Gastroesophageal sphincter (tissue), 4 donors: ENCODE data around the gene ANKRD9. TPM values are rescaled to one million over a fixed set of nuclear protein-coding genes. Genes with fewer than 3 reads are reported as not detected.

Experiments used
- ATAC-seq: fragments of 150-250 bp; one replicate; pipeline ENCODE4 v1.9.1; 2016; ENCODE audit warnings: mild to moderate bottlenecking, moderate library complexity
- H3K27ac ChIP-seq, 4 donors: fragments of 200-600 bp; sonication (generic) in 3 of 4; 1 replicate in 3 of 4; 2 replicates in 1 of 4; pipeline ENCODE4 v1.5.1; 2016 to 2019
- H3K27me3 ChIP-seq: fragments of 200-600 bp; sonication (generic); one replicate; pipeline ENCODE4 v1.5.1; 2019
- H3K36me3 ChIP-seq, 2 donors: fragments of 200-600 bp; sonication (generic); one replicate each; pipeline ENCODE4 v1.5.1; 2019; ENCODE audit warnings: control low read depth in 1 of 2
- H3K4me1 ChIP-seq, 3 donors: fragments of 200-600 bp; sonication (generic); 1 replicate in 2 of 3; 2 replicates in 1 of 3; pipeline ENCODE4 v1.5.1; 2016 to 2019; ENCODE audit warnings: control low read depth in 2 of 3
- H3K4me3 ChIP-seq, 2 donors: fragments of 200-600 bp; sonication (generic); one replicate each; pipeline ENCODE4 v1.5.1; 2019; ENCODE audit warnings: mild to moderate bottlenecking in 1 of 2, moderate library complexity in 1 of 2
- H3K9me3 ChIP-seq, 3 donors: fragments of 200-600 bp; sonication (generic); one replicate each; pipeline ENCODE4 v1.5.1; 2017 to 2019; ENCODE audit warnings: control low read depth in 2 of 3
- EP300 ChIP-seq: sonication (generic); formaldehyde crosslinking; IDR thresholded peaks from one replicate; pipeline ENCODE4 v1.6.1; 2017; ENCODE audit warnings: antibody characterized with exemption, mild to moderate bottlenecking
- POLR2A ChIP-seq, 2 donors: fragments of 450-650 bp; IDR thresholded peaks; one replicate each; pipeline ENCODE4 v1.6.1; 2017; ENCODE audit warnings: antibody characterized with exemption in 2 of 2, mild to moderate bottlenecking in 2 of 2, moderate library complexity in 1 of 2
- POLR2AphosphoS5 ChIP-seq: sonication (generic); formaldehyde crosslinking; IDR thresholded peaks from one replicate; pipeline ENCODE4 v1.6.1; 2017; ENCODE audit warnings: antibody characterized with exemption
- WGBS, 2 donors: methylation state at CpG; one replicate each; pipeline ENCODE4 v1.1.5; 2018; ENCODE audit warnings: low coverage in 1 of 2; 5-methylcytosine and 5-hydroxymethylcytosine counted together
- total RNA-seq, 4 donors: library from RNA; depleted of rRNA; stranded (reverse); fragments of >200 nt; gene quantifications; one replicate each; pipeline ENCODE4 v1.1.0, GENCODE V29; 2016
- TF ChIP-seq, protein P1 (sequence below), 4 experiments: fragments of 200-600 bp in 2 of 4; fragments of 450-650 bp in 2 of 4; sonication (generic) in 1 of 4; IDR thresholded peaks; one replicate each; pipeline ENCODE4 v1.5.1; 2017 to 2019; ENCODE audit warnings: antibody characterized with exemption in 4 of 4, mild to moderate bottlenecking in 2 of 4, moderate library complexity in 2 of 4

ANKRD9 gene
- total RNA-seq, 4 donors from 2014 or later, result 19.4 to 44.2 (median 31.3) TPM

DNA sequence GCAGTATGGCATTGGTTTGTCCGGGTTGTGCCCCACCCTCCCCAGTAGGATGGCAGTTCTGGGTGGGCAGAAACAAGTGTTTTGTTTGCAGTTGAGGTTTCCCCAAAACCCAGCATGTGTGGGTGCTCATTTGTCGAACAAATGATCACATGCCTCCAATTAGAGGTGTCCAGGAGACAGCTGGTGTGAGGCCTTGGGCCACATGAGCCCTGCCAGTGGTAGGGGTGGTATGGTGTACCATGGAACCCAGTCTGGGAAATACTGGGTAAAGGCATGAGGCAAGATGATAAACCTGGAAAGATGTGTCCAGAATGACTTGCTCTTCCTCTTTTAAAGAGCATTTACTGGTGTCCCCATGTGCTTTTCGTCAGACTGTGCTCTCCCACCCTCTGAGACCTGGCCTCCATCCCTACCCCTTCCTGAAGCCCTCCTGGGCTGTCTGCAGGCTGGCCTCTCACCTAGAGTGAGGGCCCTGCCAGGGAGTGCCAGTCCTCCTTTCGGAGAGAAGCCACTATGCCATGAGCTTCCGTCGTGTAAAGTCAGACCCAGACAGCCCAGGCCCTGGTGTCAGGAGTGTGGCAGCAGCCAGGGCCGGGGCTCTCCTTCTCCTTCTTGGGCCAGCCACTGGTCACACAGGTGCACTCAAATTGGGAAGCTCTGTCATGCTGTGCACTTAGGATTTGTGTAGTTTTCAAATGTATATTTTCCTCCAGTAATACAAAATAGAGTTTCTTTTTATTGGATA, 17.6 kb downstream of the ANKRD9 start:
- ATAC-seq, result no peak
- 67 to 92% methylated on average over 1 of the region's 7 CpGs for WGBS, 2 donors
- peaks cover 0 to 31% of the 10 kb centered on the region in 2 donors for H3K36me3 ChIP-seq
- no peak overlapping the region for H3K27ac ChIP-seq
- TF ChIP-seq POLR2AphosphoS5, result no peak
- TF ChIP-seq, protein P1, sequence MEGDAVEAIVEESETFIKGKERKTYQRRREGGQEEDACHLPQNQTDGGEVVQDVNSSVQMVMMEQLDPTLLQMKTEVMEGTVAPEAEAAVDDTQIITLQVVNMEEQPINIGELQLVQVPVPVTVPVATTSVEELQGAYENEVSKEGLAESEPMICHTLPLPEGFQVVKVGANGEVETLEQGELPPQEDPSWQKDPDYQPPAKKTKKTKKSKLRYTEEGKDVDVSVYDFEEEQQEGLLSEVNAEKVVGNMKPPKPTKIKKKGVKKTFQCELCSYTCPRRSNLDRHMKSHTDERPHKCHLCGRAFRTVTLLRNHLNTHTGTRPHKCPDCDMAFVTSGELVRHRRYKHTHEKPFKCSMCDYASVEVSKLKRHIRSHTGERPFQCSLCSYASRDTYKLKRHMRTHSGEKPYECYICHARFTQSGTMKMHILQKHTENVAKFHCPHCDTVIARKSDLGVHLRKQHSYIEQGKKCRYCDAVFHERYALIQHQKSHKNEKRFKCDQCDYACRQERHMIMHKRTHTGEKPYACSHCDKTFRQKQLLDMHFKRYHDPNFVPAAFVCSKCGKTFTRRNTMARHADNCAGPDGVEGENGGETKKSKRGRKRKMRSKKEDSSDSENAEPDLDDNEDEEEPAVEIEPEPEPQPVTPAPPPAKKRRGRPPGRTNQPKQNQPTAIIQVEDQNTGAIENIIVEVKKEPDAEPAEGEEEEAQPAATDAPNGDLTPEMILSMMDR (IDR thresholded peaks at IDR 0.05), result no peak
- TF ChIP-seq EP300, result no peak
- TF ChIP-seq POLR2A (IDR thresholded peaks at IDR 0.05), result no peak
- no peak overlapping the region for H3K4me3 ChIP-seq
- peaks cover 0 to 4% (median 0%) of the 10 kb centered on the region in 3 donors for H3K4me1 ChIP-seq
- no peaks in the 10 kb centered on the region for H3K9me3 ChIP-seq
- H3K27me3 ChIP-seq, result no peaks in the 10 kb centered on the region

DNA sequence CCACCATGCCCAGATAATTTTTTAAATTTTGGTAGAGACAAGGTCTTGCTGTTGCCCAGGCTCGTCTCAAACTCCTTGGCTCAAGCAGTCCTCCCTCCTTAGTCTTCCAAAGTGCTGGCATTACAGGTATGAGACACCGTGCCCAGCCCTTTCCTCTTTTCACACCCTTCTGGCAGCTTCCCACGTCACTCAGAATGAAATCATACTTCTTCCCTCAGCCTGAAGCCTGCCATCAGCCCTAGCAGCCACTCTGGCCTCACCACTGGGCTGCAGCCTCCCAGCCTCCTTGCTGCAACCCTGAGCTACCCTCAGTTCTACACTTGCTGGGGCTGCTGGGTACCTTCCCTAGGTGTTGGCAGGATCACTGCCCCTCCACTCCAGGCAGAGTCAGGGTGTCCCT, 18.2 kb downstream of the ANKRD9 start:
- Histone ChIP-seq H3K36me3 (peaks cover 0 to 31% of the 10 kb centered on the region in 2 donors), H3K27me3 (no peaks in the 10 kb centered on the region), H3K4me1 (peaks cover 0 to 6% (median 0%) of the 10 kb centered on the region in 3 donors), H3K27ac (no peak overlapping the region), H3K9me3 (no peaks in the 10 kb centered on the region), H3K4me3 (no peak overlapping the region)
- 91% methylated on average over 3 of the region's 3 CpGs; no CpG with 5 or more reads in 1 of the 2 donors for WGBS, 2 donors
- TF ChIP-seq, protein P1 (IDR thresholded peaks at IDR 0.05), result no peak
- TF ChIP-seq POLR2A (IDR thresholded peaks at IDR 0.05) (no peak), POLR2AphosphoS5 (no peak), EP300 (no peak)
- no peak for ATAC-seq

DNA sequence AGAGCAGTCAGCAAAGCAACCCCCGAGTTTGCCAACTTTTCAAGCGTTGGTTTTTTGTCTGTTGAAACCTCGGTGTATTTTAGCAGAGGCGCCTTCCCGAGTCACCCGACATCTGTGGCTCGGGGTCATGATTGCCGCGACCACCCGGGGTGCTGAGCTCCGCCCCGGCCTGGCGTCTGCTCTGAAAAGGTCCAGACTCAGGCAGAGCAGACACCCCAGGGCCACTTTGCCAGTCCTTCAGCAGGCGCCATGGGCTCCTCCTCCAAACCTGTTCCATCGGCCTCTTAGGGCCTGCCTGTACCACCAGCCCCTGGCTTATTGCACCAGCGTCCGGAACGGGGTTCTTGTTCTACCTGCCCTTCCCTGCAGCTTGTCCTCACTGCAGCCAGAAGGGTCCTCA, 19.1 kb downstream of the ANKRD9 start:
- H3K4me3 ChIP-seq, result no peak overlapping the region
- no peak overlapping the region for H3K27ac ChIP-seq
- no peaks in the 10 kb centered on the region for H3K9me3 ChIP-seq
- 60 to 94% methylated on average over 1 to 14 of the region's 18 CpGs for WGBS, 2 donors
- H3K27me3 ChIP-seq, result no peaks in the 10 kb centered on the region
- no peak for ATAC-seq
- peaks cover 0 to 6% (median 0%) of the 10 kb centered on the region in 3 donors for H3K4me1 ChIP-seq
- H3K36me3 ChIP-seq, result peaks cover 0 to 24% of the 10 kb centered on the region in 2 donors
- TF ChIP-seq EP300, result no peak
- TF ChIP-seq POLR2A (IDR thresholded peaks at IDR 0.05), result no peak
- no peak for TF ChIP-seq POLR2AphosphoS5
- TF ChIP-seq, protein P1 (IDR thresholded peaks at IDR 0.05), result no peak

DNA sequence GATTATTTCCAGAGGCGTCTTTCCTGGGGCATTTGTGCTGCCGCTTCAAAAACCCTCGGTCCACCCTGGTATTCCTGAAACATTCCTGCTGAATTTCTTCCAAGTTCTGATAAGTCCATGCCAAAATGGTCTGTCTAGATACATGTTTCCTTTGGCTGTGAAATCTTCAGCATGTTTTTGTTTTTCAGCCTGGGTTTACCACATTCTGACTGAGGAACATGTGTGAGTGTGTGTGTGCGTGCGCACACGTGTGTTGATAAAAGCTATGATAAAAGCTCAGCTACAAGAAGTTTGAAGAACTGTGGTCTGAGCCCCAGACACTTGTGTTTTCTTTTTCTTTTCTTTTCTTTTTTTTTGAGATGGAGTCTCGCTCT, 22.4 kb downstream of the ANKRD9 start:
- no peak overlapping the region for H3K4me3 ChIP-seq
- peaks cover 0 to 4% (median 0%) of the 10 kb centered on the region in 3 donors for H3K9me3 ChIP-seq
- TF ChIP-seq, protein P1 (IDR thresholded peaks at IDR 0.05), result no peak
- TF ChIP-seq POLR2A (IDR thresholded peaks at IDR 0.05), result no peak
- TF ChIP-seq POLR2AphosphoS5, result no peak
- no peak for TF ChIP-seq EP300
- peaks cover 0 to 6% (median 0%) of the 10 kb centered on the region in 3 donors for H3K4me1 ChIP-seq
- peak overlapping the region in 1 of 4 donors; percentile 38 for H3K27ac ChIP-seq
- H3K27me3 ChIP-seq, result no peaks in the 10 kb centered on the region
- 53 to 62% methylated on average over 3 to 7 of the region's 7 CpGs for WGBS, 2 donors
- no peak for ATAC-seq
- peaks cover 0 to 12% of the 10 kb centered on the region in 2 donors for H3K36me3 ChIP-seq
